Neutrophil (primary cell): Measurements from ENCODE around the gene C7orf57.

Experiments
- H3K27ac ChIP-seq: fragments of 200-600 bp; sonication (generic); 2 replicates; pipeline ENCODE4 v1.5.1; 2016; ENCODE audit warnings: mild to moderate bottlenecking, moderate library complexity
- H3K27me3 ChIP-seq: fragments of 200-600 bp; sonication (generic); 2 replicates; pipeline ENCODE4 v1.6.0; 2016; ENCODE audit warnings: mild to moderate bottlenecking
- H3K36me3 ChIP-seq: fragments of 200-600 bp; sonication (generic); 2 replicates; pipeline ENCODE4 v1.5.1; 2017
- H3K4me1 ChIP-seq, 2 experiments: fragments of 200-600 bp in 1 of 2; sonication (generic) in 1 of 2; 1 replicate in 1 of 2; 2 replicates in 1 of 2; pipeline versions ENCODE4 v1.5.1 to v1.6.1; 2013 to 2016; ENCODE audit warnings: low read depth in 1 of 2, low read length in 1 of 2, mild to moderate bottlenecking in 1 of 2, moderate library complexity in 1 of 2; ENCODE audit not compliant: control insufficient read depth in 1 of 2, insufficient read depth in 1 of 2
- H3K4me3 ChIP-seq, 2 experiments: fragments of 200-600 bp in 1 of 2; sonication (generic) in 1 of 2; 1 replicate in 1 of 2; 2 replicates in 1 of 2; pipeline ENCODE4 v1.5.1; 2013 to 2016; ENCODE audit warnings: low read depth in 1 of 2, low read length in 1 of 2, mild to moderate bottlenecking in 1 of 2, moderate library complexity in 1 of 2
- H3K9me3 ChIP-seq: fragments of 200-600 bp; sonication (generic); 2 replicates; pipeline ENCODE4 v1.5.1; 2016
- CTCF ChIP-seq: fragments of 200-600 bp; sonication (generic); IDR thresholded peaks from 2 replicates; pipeline ENCODE4 v1.5.1; 2016; ENCODE audit warnings: antibody characterized with exemption

The C7orf57 gene

DNA sequence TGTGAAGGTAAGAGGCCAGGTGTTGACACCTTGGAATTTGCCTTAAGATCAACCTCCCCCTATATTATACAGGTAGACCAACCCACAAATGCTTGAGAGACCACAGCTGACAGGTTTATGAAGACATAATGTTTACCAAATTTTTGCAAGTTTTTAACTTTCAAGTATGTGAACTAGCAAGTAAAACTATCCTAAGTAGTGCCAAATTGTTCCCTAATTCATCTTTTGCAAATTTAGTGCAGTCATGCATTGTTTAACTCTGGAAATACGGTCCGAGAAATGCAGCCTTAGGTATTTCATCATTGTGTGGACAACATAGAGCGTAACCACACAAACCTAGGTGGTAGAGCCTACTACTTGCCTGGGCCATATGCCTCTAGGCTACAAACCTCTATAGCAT, 64.4 kb downstream of the C7orf57 start:
- TF ChIP-seq CTCF, result no peak
- Histone ChIP-seq H3K4me3 (no peak overlapping the region), H3K27ac (no peak overlapping the region), H3K4me1 (peaks cover 49 to 55% of the 10 kb centered on the region in 2 experiments), H3K36me3 (peaks cover 63% of the 10 kb centered on the region), H3K27me3 (no peaks in the 10 kb centered on the region), H3K9me3 (no peaks in the 10 kb centered on the region)

- no peaks in the 10 kb centered on the region for H3K27me3 ChIP-seq
- no peak overlapping the region for H3K4me3 ChIP-seq
- TF ChIP-seq CTCF, result no peak
- H3K4me1 ChIP-seq, result peaks cover 33 to 39% of the 10 kb centered on the region in 2 experiments
- no peak overlapping the region for H3K27ac ChIP-seq
- H3K9me3 ChIP-seq, result no peaks in the 10 kb centered on the region
- H3K36me3 ChIP-seq, result peaks cover 77% of the 10 kb centered on the region
Measured at GRCh38 chr7:48101352-48101751, 66.0 kb downstream of the C7orf57 start.

DNA sequence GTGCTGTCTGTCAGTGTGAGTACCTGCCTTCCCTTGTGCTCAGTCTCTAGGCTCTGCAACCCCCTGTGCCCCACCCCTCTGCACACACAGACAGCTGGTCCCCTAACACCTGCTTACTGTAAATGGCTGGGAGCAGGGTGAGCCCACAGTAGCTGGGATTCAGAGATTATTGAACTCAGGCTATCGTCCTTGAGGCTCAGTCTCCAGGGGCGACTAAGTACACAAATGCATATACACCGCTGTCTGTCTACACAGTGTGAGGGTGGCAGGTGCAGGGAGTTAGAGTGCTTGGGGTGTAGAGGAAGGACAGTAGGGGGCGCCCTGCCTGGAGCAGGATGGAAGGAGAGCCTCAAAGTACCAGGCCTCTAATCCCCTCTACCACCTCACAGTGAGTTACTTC, 66.6 kb downstream of the C7orf57 start:
- H3K27ac ChIP-seq, result no peak overlapping the region
- H3K9me3 ChIP-seq, result no peaks in the 10 kb centered on the region
- peaks cover 83% of the 10 kb centered on the region for H3K36me3 ChIP-seq
- peaks cover 27 to 33% of the 10 kb centered on the region in 2 experiments for H3K4me1 ChIP-seq
- no peak overlapping the region for H3K4me3 ChIP-seq
- H3K27me3 ChIP-seq, result no peaks in the 10 kb centered on the region
- no peak for TF ChIP-seq CTCF

DNA sequence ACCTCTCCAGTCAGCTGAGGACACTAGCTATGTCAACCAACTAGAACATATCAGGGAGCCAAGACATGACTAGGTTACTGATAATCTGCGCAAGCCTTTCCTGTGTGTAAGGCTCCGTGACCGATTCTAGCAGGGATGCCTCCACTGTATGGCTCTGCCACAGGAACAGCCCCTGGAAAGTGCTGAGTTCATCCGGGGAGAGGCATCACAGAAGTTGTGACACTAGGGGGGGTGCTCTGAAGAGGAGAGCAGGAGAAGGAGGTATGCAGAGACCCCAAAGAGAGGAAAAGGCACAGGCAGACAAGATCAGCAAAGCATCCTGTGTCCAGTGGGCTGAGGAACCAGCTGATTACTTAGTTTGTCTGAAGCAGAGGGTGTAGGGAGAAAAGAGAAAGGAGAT, 67.2 kb downstream of the C7orf57 start:
- TF ChIP-seq CTCF, result no peak
- H3K4me1 ChIP-seq, result peaks cover 22 to 27% of the 10 kb centered on the region in 2 experiments
- H3K27ac ChIP-seq, result no peak overlapping the region
- no peak overlapping the region for H3K4me3 ChIP-seq
- no peaks in the 10 kb centered on the region for H3K9me3 ChIP-seq
- no peaks in the 10 kb centered on the region for H3K27me3 ChIP-seq
- peaks cover 89% of the 10 kb centered on the region for H3K36me3 ChIP-seq

DNA sequence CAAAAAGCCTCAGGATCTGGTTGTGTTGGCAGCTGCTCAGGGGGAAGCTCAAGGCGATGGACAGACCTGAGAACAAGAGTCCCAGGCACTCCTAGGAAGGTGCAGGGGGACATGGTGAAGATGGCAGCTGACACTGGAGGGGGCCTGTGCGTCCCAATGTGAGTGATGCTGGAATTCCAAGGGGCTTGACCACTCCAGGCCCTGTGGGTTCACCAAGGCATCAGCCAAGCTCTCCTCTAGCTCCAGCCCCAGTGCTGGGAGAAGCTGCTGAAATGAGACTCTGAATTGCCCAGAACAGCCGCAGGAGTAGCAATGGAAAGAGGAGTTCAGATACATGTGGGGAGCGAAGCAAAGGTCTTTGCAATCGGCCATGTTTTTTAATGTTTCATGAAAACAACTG, 69.7 kb downstream of the C7orf57 start:
- no peak for TF ChIP-seq CTCF
- peaks cover 1 to 5% of the 10 kb centered on the region in 2 experiments for H3K4me1 ChIP-seq
- no peaks in the 10 kb centered on the region for H3K9me3 ChIP-seq
- no peak overlapping the region for H3K4me3 ChIP-seq
- peaks cover 94% of the 10 kb centered on the region for H3K36me3 ChIP-seq
- H3K27ac ChIP-seq, result no peak overlapping the region
- H3K27me3 ChIP-seq, result no peaks in the 10 kb centered on the region
